HG03439 (cell line): ENCODE data around the gene TMEM181.
"Not testable (repeated sequence)": the region's sequence is repeated elsewhere in the genome, so short reads cannot be mapped to it uniquely, and the experiment has no call there.

Source experiments
- ATAC-seq: cut with Tn5 transposase; IDR thresholded peaks from one replicate; pipeline ENCODE4 v1.9.1; 2021; ENCODE audit warnings: mild to moderate bottlenecking, moderate library complexity; ENCODE audit not compliant: unreplicated experiment

Gene TMEM181

GRCh38 chr6:158635427-158636073 is 75.7 kb downstream of the TMEM181 start:
- no peak for ATAC-seq

- ATAC-seq = no peak
These were observed 76.9 kb downstream of the TMEM181 start for GRCh38 chr6:158636778-158637177.

GRCh38 chr6:158638324-158638854 is 78.5 kb downstream of the TMEM181 start:
- no peak for ATAC-seq

GRCh38 chr6:158639056-158639455 is 79.2 kb downstream of the TMEM181 start:
- ATAC-seq = no peak

- no peak for ATAC-seq
These were observed 80.6 kb downstream of the TMEM181 start for GRCh38 chr6:158640519-158640918.

GRCh38 chr6:158642097-158642601 is 82.3 kb downstream of the TMEM181 start:
- no peak for ATAC-seq

- no peak for ATAC-seq
These were observed 83.9 kb downstream of the TMEM181 start for GRCh38 chr6:158643836-158644230.

- peak; percentile 67 for ATAC-seq
These were observed 84.6 kb downstream of the TMEM181 start, which contains the start of gene DYNLT1 for GRCh38 chr6:158644231-158645063. Gene DYNLT1, minus strand, starts transcription at chr6:158644743. Its CDS starts 35 bp downstream, at chr6:158644708.

- no peak for ATAC-seq
These were observed 85.5 kb downstream of the TMEM181 start for GRCh38 chr6:158645064-158646022.

- no peak for ATAC-seq
These were observed 86.4 kb downstream of the TMEM181 start for GRCh38 chr6:158646023-158646910.

- ATAC-seq = no peak
These were observed 87.6 kb downstream of the TMEM181 start for GRCh38 chr6:158647501-158647900.

GRCh38 chr6:158648682-158649131 is 88.8 kb downstream of the TMEM181 start:
- peak; percentile 33 for ATAC-seq

- peak; percentile 53 for ATAC-seq
These were observed 89.6 kb downstream of the TMEM181 start, which contains the start of gene SYTL3 for GRCh38 chr6:158649289-158650143. Gene SYTL3, plus strand, starts transcription at chr6:158650054. Its CDS starts 13,215 bp downstream, at chr6:158663269.

GRCh38 chr6:158651981-158652737 is 92.3 kb downstream of the TMEM181 start:
- not testable (repeated sequence) for ATAC-seq

GRCh38 chr6:158653577-158654354 is 93.9 kb downstream of the TMEM181 start:
- no peak for ATAC-seq

GRCh38 chr6:158654498-158654897 is 94.6 kb downstream of the TMEM181 start:
- no peak for ATAC-seq

GRCh38 chr6:158654960-158655489 is 95.1 kb downstream of the TMEM181 start:
- ATAC-seq = no peak
